NCI-H2227 (cell line): ENCODE results near the gene GALNT18.

Source experiments
- DNase-seq: peaks from one replicate; lab custom pipeline; 2025; ENCODE audit not compliant: unreplicated experiment; lab: John Stamatoyannopoulos, UW

Gene GALNT18

DNA sequence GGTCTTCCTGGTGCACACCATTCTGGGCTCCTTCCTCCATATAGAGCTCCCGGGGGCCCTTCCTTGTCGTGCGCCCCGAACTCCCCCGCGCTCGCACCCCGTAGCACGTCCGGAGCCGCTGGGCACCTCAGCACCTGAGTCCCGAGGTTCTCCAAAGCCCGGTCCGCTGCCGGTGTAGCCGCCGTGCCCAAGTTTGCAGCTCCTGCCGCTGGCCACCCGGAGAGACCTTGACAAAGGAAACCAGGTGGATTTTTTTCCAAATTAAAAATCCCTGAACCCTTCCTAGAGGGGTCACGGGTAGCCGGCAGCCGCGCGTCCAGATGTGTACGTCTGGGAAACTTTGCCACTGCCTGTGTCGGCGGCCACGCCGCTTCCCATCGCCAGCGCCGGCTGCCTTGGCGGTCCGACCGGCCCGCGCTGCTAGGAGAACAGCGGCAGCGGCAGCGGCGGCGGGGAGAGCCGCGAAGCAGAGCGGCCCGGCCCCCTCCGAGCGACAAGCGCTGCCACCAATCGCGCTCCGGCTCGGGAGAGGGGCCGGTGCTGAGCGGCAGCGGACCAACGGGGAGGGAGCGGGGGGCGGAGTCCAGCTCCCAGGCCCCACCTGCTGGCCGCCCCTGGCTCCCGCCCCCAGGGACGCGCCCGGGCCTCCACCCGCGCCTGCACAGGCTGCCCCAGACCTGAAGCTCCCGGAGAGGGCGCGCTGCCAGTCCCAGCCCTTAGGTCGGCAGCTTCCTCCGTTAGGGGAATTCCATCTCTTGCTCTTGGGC lies at the start of gene GALNT18:
Gene GALNT18, minus strand, starts transcription at position 433 of the 767 bp plus-strand sequence.
- peak; percentile 96 for DNase-seq

DNA sequence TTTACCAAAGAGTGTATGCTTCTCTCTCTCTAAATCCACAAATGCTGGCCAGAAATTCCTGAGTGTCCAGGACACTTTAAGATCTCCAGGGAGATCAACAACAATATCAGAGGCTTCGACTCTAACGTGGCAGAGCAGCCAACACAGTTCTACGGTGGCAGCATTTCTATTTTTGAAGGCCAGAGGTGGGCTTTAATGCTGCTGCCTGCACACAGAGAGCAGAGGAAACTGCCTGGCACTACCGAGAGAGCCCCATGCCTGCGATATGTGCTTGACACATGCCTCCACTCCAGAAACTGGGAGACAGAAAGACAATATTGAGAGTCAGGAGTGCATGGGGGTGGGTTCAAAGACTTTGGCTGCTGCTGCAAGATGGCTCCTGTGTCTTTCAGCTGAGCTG lies 48.8 kb upstream of the GALNT18 start:
- DNase-seq, result no peak

DNA sequence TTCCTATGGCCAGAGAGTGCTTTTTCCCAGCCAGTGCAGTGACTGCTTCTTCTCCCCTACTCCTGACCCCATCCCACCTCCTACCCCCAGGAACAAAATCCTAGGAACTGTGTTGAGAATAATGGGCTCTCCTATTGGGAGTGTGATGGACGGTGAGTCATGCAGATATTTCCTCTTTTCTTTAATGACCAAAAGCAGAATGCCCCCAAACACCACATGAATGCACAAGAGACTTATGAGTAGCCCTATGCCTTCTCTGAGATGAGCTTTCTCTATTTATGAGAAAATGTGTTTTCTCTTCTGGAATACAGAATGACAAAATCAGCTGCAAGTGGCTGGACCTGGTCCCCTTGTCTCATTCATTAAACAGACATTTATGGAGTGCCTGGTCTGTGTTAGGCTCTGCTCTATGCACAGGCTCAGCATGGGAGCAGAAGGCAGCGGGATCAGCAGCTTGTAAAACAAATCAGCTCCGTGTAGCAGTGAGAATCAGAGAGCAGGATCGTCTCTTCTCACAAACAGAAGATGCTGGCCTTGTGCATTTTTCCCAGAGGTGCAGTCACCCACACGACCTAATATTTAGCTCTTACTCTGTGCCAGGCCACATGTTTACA lies 47.5 kb upstream of the GALNT18 start:
- peak; percentile 26 for DNase-seq

DNA sequence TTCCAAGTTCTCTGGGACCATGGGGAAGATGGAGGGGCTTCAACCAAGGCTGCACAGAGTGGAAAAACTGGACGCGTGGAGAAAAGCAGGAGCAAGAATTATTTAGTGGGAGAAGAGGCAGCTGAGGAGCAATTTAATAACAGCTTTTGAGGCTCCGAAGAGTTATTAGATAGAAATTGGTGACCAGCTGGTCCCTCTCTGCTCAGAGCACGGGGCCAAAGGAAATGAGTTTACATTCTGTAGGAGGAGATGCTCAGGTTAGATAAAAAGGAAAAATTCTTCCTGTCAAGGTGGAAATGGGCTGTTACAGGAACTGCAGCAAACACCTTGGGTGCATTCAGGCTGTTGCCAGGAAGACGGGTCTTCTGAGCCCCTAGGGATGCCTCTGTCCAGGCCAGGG lies 47.0 kb upstream of the GALNT18 start:
- DNase-seq, result peak; percentile 28

DNA sequence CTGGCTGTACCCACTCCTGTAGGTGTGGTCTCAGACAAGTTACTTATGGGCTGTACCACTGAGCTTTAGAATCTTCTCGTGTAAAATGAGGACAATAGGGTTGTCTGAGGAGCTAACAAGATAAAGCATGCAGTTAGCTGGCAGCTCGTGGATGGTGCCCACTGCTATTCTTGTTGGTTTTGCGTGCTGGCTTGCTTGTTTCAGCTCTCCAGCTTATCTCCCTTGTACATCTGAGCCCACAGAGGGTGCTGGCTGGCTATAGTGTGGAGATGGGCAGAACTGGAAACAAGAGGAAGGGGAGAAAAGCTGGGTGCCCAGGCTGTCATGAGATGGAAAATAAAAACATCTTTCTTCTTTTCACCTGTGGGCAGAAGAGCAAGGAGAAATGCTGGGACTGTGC lies 46.5 kb upstream of the GALNT18 start:
- DNase-seq, result no peak

DNA sequence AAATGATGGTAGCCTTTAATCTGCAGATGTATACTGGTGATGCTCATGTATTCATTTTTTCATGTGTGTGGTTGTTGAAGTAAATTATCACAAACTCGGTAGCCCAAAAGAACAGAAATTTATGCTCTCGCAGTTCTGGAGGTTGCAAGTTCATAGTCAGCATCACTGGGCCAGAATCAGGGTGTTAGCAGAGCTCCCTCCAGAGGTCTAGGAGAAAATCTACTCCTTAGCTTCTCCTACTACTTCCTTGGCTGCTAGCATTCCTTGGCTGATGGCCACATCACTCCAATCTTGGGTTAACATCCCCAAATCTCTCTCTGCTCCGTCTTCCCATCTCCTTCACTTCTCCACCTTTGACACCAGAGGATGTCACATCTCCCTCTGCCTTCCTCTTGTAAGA lies 45.3 kb upstream of the GALNT18 start:
- DNase-seq, result no peak

DNA sequence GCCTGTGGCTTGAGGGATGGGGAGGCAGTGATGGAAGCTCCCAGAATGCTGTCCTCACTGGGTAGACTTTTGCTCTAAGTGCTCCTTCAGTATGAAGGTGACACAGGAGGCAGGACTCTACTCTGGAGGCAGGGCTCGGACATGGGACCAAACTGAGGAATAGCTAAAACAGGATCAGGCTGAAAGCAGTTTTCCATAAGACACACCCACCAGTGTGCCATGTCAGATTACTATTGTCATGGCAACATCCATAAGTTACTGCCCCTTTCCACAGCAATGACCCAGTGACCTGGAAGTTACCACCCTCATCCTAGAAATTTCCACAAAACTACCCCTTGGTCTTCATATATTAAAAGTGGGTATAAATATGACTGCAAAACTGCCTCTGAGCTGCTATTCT lies 43.6 kb upstream of the GALNT18 start:
- DNase-seq, result no peak

DNA sequence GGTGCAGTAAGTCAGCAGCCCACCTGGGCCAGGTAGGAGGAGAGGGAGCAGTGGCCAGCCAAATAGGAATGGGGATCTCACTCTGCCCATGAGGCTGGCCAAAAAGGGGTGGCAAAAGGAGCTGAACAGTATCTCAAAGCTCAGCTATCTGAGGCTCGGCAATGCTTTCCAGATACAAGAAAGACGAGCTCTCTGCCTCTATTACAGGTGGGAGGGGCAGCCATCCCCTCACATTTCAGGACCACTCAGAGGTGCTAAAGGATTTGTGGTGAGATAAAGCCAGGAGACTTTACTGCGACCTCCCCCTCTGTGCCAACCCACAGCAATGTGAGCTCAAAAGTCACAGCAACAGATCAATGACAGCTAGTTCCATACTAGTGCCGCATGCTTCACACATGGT lies 42.1 kb upstream of the GALNT18 start:
- DNase-seq, result no peak

DNA sequence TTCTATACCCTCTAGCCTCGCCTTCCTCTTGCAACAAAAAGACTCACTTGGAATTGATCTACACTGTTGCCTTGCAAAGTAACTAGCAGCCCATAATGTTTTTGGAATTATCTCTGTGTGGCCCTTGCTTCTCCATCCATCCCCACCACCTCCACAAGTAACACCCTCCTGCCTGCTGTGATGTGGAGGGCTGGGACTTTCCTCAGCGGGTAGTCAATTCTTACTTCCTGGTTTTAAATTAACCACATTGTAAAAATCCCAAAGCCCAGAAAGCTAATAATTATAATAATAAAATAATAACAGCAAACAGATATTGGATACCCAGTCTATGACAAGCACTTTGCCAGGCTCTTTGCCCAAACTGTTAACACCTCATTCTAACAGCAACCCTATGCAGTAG lies 40.8 kb upstream of the GALNT18 start:
- no peak for DNase-seq

DNA sequence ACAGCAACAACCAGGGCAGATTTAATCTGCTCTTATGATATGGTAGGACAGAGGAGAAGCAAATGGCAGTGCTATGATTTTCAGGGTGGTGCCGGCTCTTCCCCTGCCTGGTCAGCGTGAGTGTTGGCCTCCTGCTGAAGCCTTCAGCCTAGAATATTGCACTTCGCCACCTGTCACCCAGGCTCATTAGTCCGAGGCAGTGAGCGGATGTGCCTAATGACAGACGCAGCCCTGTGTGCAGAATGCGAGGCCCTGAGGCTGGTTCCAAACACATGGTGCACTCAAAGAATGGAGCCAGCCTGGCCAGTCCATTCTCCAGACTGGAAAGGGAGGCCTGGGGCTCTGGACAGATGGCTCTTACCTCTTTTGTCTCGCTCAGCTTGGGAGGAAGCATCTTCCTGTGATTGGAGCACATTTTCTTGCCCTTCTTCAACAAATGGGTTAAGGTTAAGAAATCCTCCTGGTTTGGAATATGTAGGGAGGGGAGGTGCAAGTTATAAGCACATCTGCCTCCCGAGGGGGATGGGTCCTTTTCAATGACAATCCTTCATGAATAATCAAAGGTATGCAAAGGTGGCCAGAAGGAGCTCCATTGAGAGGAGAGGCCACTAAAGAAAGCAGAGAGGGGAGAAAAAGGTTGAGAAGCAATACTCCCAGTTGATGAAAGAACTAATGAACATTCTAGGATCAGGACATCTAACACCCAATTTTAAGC lies 39.7 kb upstream of the GALNT18 start:
- DNase-seq, result peak; percentile 8

DNA sequence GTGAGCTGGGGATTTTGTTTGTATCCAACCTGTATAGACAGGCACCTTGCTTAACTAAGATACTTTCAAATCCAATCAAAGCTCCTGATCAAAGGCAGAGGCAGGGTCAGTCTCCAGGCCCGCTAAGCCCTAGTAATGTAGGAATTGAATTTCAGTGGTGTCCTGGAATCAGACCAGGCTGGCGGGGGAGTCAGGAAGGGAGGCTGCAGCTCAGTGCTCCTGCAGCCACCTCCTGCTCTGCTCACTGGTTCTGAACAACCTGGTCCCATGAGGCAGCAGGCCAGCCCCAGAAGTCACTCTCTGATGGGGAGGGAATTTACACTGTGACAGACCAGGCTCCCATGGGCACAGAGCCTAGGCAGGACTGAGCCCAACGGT lies 38.5 kb upstream of the GALNT18 start:
- DNase-seq, result no peak

DNA sequence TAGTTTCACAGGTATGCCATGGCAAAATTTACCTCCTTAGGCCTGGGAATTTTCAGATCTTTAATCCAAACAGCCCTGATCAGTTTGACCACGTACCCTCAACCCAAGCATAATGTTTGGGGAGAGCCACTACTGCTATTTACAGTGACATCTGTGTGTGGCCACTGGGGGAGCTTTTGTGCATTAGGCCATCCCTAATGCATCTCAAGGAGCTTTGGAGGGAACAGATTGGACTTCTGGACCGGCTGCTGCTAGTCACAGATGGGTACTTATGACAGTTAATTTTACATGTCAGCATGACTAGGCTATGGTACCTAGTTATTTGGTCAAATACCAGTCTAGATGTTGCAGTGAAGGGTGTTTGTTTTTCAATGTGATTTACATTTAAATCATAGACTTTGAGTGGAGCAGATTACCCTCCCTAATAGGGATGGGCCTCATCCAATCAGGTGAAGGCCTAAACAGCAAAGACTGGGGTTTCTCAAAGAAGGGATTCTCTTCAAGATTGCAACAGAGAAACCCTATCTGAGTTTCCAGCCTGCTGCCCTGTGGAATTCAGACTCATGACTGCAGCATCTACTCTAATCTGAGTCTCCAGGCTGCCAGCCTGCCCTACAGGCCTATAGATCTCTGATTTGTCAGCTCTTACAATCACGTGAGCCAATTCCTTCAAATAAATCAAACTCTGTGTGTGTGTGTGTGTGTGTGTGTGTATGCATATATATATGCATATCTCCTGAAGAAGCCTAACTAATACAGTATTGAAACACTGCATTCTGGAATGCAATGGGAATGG lies 38.0 kb upstream of the GALNT18 start:
- DNase-seq, result no peak

DNA sequence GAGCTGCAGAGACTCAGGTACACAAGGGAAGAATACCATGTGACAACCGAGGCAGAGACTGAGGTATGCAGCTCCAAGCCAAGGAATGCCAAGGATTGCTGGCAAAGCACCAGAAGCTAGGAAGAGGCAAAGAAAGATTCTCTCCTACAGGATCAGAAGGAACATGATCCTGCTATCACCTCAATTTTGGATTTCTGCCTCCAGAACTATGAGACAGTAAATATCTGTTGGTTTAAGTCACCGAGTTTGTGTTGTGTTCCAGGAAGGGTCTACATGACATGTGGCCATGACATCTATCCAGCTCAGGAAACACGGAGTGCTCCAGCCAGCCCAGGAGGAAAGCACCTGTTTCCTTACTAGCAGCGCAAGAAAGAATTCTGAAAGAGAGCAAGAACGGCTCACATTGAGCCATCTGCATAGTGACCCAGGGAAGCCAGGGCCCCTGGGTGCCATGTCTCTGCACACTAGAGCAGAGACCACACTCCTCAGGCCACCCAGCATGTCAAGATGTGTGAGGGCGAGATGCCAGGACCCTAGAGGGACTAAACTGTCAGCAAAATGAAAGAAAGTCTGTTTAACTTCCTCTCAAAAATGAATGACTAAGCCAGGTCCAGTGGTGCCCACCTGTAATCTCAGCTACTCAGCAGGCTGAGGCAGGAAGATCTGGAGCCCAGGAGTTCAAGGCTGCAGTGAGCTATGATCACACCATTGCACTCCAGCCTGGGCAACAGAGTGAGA lies 35.6 kb upstream of the GALNT18 start:
- no peak for DNase-seq

DNA sequence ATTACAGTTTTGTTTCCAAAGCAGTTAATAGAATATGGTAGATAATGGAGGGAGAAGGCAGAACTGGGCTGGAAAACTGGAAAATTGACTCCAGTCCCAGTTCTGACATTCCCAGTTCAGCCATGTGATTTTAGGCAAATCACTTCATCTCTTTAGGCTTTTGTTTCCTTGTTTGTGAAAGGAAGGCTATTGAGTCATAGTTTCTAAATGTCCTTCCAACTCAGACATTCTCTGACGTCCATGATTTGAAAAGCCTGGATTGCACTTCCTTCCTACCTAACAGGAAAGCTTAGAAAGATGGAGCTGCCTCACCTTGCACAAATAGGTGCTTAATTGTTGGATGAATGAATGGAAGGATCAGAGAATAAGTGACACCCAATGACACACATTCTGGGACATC lies 19.8 kb upstream of the GALNT18 start:
- DNase-seq, result no peak

DNA sequence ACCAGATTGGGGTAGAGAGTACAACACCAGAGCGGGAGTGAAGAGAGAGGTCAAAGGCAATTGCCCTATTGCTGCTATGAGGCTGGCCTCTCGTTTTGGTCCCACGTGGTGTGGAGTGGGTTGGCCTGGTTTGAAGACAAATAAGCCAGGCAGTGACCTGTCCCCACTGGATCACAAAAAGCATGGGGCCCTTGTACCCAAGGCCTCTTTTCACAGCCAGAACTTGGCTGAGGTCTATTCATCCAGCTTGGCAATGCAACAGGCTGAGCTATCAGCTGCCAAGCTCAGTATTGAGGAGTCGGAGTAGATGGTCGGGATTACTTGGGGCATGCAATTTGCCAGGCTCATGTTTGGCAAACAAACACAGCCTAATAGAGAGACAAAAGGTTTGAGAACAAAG lies 19.2 kb upstream of the GALNT18 start:
- no peak for DNase-seq

DNA sequence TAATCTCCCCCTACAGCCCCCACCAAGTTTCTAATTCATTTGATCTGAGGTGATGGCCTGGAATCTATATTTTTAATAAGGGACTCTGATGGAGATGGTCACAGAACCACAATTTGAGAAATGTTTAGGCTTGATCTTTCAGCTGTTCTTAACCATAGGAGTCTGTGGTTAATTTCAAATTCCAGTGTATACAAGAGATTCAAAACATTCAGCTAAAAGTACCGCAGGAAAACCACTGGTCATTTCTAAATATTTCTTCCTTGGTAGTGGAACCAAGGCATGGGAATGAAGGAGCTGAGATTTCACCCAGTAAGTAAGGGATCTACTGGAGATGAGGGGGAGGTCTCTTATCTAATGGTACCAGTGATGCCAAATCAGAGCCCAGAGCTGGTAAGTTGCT lies 18.3 kb upstream of the GALNT18 start:
- DNase-seq, result no peak

DNA sequence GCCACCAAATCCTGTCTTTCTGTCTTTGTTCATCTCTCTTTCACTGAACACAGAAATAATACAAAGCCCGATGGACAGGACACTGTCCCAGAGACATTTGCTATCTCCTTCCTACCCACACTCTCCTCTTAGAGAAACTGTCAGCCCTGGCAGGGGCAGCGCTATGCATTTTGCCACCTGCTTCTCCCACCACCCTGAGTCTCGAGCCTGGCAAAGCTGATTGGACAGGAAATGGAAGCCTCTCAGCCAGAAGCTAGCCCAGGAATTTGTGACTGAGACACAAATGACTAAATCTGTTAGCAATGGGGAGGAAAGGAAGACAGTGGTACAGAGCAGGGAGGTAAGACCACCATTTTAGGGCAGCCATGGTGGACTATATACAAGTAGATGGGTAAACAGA lies 14.9 kb upstream of the GALNT18 start:
- DNase-seq, result no peak

DNA sequence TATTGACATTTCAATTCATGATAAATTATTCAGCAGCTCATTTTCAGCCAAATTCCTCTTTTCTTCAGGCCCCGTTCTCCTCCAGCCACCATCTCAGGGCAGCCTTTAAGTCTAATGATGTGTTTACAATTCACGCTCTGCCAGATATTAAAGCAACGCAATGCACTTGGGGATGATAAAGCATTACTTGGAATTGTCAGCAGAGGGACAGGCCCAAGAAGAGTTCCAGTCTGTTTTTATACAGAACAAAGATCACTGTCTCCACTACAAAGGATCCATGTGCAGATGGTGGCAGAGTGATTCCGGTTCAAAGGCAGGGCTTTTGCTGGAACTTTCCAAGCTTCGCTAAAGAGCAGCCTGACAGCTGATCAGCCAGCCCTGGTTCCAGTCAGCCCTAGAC lies 13.6 kb upstream of the GALNT18 start:
- peak; percentile 13 for DNase-seq

DNA sequence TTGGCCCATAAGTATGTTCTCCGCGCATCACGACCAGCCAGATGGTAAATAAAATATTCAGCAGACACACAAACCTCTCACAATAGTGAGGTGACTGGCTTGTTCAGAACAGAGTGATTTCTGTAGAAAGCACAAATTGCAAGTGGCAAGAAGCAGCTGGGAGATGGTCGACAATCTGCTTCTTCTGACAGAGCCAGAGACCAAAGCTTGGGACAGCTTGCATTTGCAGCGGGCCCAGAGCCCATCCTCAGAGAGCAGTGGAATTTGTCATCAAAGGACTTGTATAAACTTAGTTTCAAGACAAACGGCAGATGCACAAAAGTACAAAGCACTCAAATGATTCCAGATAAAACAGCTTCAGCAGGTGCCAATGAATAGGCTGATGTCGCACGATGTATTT lies 7.6 kb upstream of the GALNT18 start:
- DNase-seq, result no peak

DNA sequence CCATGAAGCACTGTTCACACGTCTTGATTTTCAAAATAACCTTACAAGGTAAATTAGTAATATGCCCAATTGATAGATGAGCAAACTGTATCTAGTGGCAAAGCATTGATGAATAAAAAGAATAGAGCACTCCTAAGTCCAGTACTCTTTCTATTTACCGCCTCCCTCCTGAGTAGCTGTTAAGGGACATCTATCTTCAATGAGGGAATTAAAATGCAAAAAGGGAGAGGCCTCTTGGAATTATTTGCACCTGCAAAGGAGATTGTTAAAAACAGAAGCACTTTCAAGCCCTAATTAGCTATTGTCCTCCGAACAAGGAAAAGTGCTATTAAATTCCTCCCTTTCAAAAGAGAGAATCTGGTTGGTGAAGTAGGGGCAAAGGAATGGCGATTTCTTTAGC lies 6.8 kb upstream of the GALNT18 start:
- DNase-seq, result no peak

DNA sequence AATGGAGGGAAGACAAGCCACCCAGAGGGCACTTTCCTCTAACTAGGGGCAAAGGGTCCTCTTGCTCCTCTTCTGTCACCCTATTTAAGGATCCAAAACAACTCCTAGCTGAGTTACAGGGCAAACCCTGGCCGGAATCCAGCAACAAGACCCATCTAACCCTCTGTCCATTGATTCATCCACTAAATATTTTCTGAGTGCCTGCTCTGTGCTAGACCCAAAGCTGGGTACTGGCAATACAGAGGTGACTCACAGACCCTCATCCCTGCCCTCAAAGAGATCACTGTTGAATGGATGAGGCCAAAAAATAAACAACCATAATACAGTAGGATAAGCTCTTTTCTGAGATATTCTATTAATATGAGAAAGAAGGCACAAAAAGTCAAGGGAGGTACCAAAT lies 4.3 kb upstream of the GALNT18 start:
- DNase-seq, result no peak
